CD14-positive monocyte (primary cell): ENCODE data around the gene BRAF. TPM values are rescaled to one million over a fixed set of nuclear protein-coding genes. Genes with fewer than 3 reads are reported as not detected.

Experiments
- DNase-seq, 3 donors: peaks; one replicate each; pipeline ENCODE4 v3.0.0-alpha.2; 2011 to 2022
- H2AFZ ChIP-seq: 2 replicates; pipeline ENCODE4 v1.6.0; 2012; ENCODE audit warnings: mild to moderate bottlenecking, low read depth, low read length, inconsistent platforms; ENCODE audit not compliant: insufficient read depth, poor library complexity, severe bottlenecking
- H3K27ac ChIP-seq, 2 donors: 1 replicate in 1 of 2; 2 replicates in 1 of 2; pipeline ENCODE4 v1.5.1; 2012 to 2013; ENCODE audit warnings: low read length in 2 of 2, control low read depth in 1 of 2, inconsistent platforms in 1 of 2, low read depth in 1 of 2, mild to moderate bottlenecking in 1 of 2
- H3K27me3 ChIP-seq, 2 donors: one replicate each; pipeline versions ENCODE4 v1.6.0 to v1.6.1; 2011 to 2013; ENCODE audit warnings: low read length in 2 of 2; ENCODE audit not compliant: control insufficient read depth in 2 of 2, insufficient read depth in 2 of 2
- H3K36me3 ChIP-seq, 2 donors: replicated peaks in 1 of 2; 1 replicate in 1 of 2; 2 replicates in 1 of 2; pipeline versions ENCODE4 v1.5.1 to v1.6.1; 2012 to 2013; ENCODE audit warnings: low read length in 2 of 2, control low read depth in 1 of 2, inconsistent platforms in 1 of 2, mild to moderate bottlenecking in 1 of 2; ENCODE audit not compliant: insufficient read depth in 2 of 2, control insufficient read depth in 1 of 2
- H3K4me1 ChIP-seq, 2 donors: 1 replicate in 1 of 2; 2 replicates in 1 of 2; pipeline versions ENCODE4 v1.5.1 to v1.6.1; 2012 to 2013; ENCODE audit warnings: low read length in 2 of 2, control low read depth in 1 of 2, inconsistent platforms in 1 of 2, mild to moderate bottlenecking in 1 of 2, moderate library complexity in 1 of 2; ENCODE audit not compliant: insufficient read depth in 2 of 2, control insufficient read depth in 1 of 2
- H3K4me2 ChIP-seq: replicated peaks from 2 replicates; pipeline ENCODE3; 2012; ENCODE audit warnings: low read length, moderate library complexity, mild to moderate bottlenecking; ENCODE audit not compliant: poor library complexity, severe bottlenecking; ENCODE audit errors: extremely low read depth
- H3K4me3 ChIP-seq, 3 experiments: fragments of 200-600 bp in 1 of 3; sonication (generic) in 1 of 3; replicated peaks in 1 of 3; 1 replicate in 2 of 3; 2 replicates in 1 of 3; pipeline ENCODE4 v1.5.1; 2011 to 2013; ENCODE audit warnings: low read length in 3 of 3, mild to moderate bottlenecking in 3 of 3, control low read depth in 2 of 3, low read depth in 2 of 3, inconsistent platforms in 1 of 3, moderate library complexity in 1 of 3
- H3K79me2 ChIP-seq: 2 replicates; pipeline ENCODE4 v1.6.0; 2012; ENCODE audit warnings: mild to moderate bottlenecking, control low read depth, inconsistent platforms, low read length, moderate library complexity; ENCODE audit not compliant: insufficient read depth
- H3K9ac ChIP-seq: 2 replicates; pipeline ENCODE4 v1.6.0; 2017; ENCODE audit warnings: low read length, mild to moderate bottlenecking; ENCODE audit not compliant: insufficient read depth, poor library complexity, severe bottlenecking
- H3K9me3 ChIP-seq, 2 donors: replicated peaks in 1 of 2; 1 replicate in 1 of 2; 2 replicates in 1 of 2; pipeline versions ENCODE4 v1.5.1 to v1.6.1; 2012 to 2013; ENCODE audit warnings: low read length in 2 of 2, control low read depth in 1 of 2; ENCODE audit not compliant: control insufficient read depth in 1 of 2, insufficient read depth in 1 of 2
- H4K20me1 ChIP-seq: 2 replicates; pipeline ENCODE4 v1.6.0; 2012; ENCODE audit warnings: mild to moderate bottlenecking, low read length, control low read depth, moderate library complexity; ENCODE audit not compliant: insufficient read depth
- H3K27ac Mint-ChIP-seq, 7 donors: one replicate each; pipeline ENCODE4 v1.8.0; 2020; ENCODE audit warnings: mild to moderate bottlenecking in 7 of 7, mixed read lengths in 7 of 7, moderate library complexity in 6 of 7, inconsistent platforms in 2 of 7
- H3K27me3 Mint-ChIP-seq, 3 donors: one replicate each; pipeline ENCODE4 v1.8.0; 2021 to 2022; ENCODE audit warnings: low read depth in 3 of 3, mild to moderate bottlenecking in 3 of 3, mixed read lengths in 3 of 3, moderate library complexity in 3 of 3, inconsistent platforms in 1 of 3
- H3K36me3 Mint-ChIP-seq, 2 donors: one replicate each; pipeline ENCODE4 v1.8.0; 2020; ENCODE audit warnings: mixed read lengths in 2 of 2, inconsistent platforms in 1 of 2, mild to moderate bottlenecking in 1 of 2
- H3K4me1 Mint-ChIP-seq: one replicate; pipeline ENCODE4 v1.8.0; 2020; ENCODE audit warnings: mild to moderate bottlenecking, mixed read lengths
- H3K4me3 Mint-ChIP-seq, 2 donors: one replicate each; pipeline ENCODE4 v1.8.0; 2020; ENCODE audit warnings: mild to moderate bottlenecking in 2 of 2, mixed read lengths in 2 of 2, moderate library complexity in 1 of 2
- H3K9me3 Mint-ChIP-seq, 7 donors: one replicate each; pipeline ENCODE4 v1.8.0; 2020 to 2022; ENCODE audit warnings: mixed read lengths in 7 of 7, mild to moderate bottlenecking in 6 of 7, moderate library complexity in 6 of 7, inconsistent platforms in 2 of 7
- CTCF ChIP-seq: fragments of 200-600 bp; IDR thresholded peaks from one replicate; pipeline ENCODE4 v1.8.0; 2022; ENCODE audit warnings: antibody characterized with exemption, mild to moderate bottlenecking
- WGBS: methylation state at CpG from one replicate; pipeline ENCODE4 v1.1.5; 2013; ENCODE audit warnings: missing lambda C conversion rate; ENCODE audit not compliant: insufficient coverage; 5-methylcytosine and 5-hydroxymethylcytosine counted together
- intact Hi-C, 2 donors: fragments of 100-400 bp; cut with micrococcal nuclease; formaldehyde crosslinking; loops; one replicate each; pipeline versions ENCODE4 v1.15.0 to v1.15.1; 2023
- polyA plus RNA-seq, 3 donors: library from polyadenylated mRNA; depleted of rRNA in 1 of 3; unstranded in 2 of 3; stranded (reverse) in 1 of 3; fragments of 300-500 nt in 2 of 3; fragments of >200 nt in 1 of 3; fragmentation: Illumina TruSeq in 2 of 3; gene quantifications; 1 replicate in 2 of 3; 2 replicates in 1 of 3; pipeline ENCODE4 v1.2.3, GENCODE V29; 2012 to 2021

Gene BRAF
- polyA plus RNA-seq, 3 donors: 3.8 to 10.0 (median 5.6) TPM

GRCh38 chr7:140841166-140841715 lies 83.5 kb downstream of the BRAF start:
- Histone ChIP-seq H2AFZ (no peak overlapping the region), H4K20me1 (no peaks in the 10 kb centered on the region), H3K4me2 (no peak overlapping the region), H3K27ac (no peak overlapping the region), H3K36me3 (peaks cover 2 to 13% of the 10 kb centered on the region in 2 donors), H3K4me3 (no peak overlapping the region), H3K79me2 (no peaks in the 10 kb centered on the region), H3K4me1 (no peaks in the 10 kb centered on the region), H3K9ac (no peak overlapping the region), H3K9me3 (no peaks in the 10 kb centered on the region), H3K27me3 (no peaks in the 10 kb centered on the region)
- DNase-seq: no peak
- Mint-ChIP-seq H3K27me3 (no peaks in the 10 kb centered on the region), H3K4me1 (no peaks in the 10 kb centered on the region), H3K4me3 (no peak overlapping the region), H3K9me3 (peaks cover 0 to 5% (median 0%) of the 10 kb centered on the region in 7 donors), H3K27ac (no peak overlapping the region), H3K36me3 (peaks cover 18 to 25% of the 10 kb centered on the region in 2 donors)
- WGBS: no CpG with 5 or more reads among the region's 1 CpG
- intact Hi-C loops: no loop called here
- no peak for TF ChIP-seq CTCF

- Histone ChIP-seq H3K27me3 (no peaks in the 10 kb centered on the region), H3K79me2 (no peaks in the 10 kb centered on the region), H3K4me1 (no peaks in the 10 kb centered on the region), H3K4me3 (no peak overlapping the region), H3K9me3 (no peaks in the 10 kb centered on the region), H3K36me3 (peaks cover 10 to 50% of the 10 kb centered on the region in 2 donors), H3K27ac (no peak overlapping the region), H3K9ac (no peak overlapping the region), H3K4me2 (no peak overlapping the region), H2AFZ (no peak overlapping the region), H4K20me1 (no peaks in the 10 kb centered on the region)
- WGBS: 94% methylated on average over 3 of the region's 4 CpGs
- Mint-ChIP-seq H3K27me3 (no peaks in the 10 kb centered on the region), H3K9me3 (no peaks in the 10 kb centered on the region), H3K36me3 (peaks cover 36 to 61% of the 10 kb centered on the region in 2 donors), H3K4me1 (no peaks in the 10 kb centered on the region), H3K27ac (no peak overlapping the region), H3K4me3 (no peak overlapping the region)
- TF ChIP-seq CTCF: no peak
- intact Hi-C loops: no loop called here
- no peak for DNase-seq
Observed at GRCh38 chr7:140831724-140832123, 93.0 kb downstream of the BRAF start.
